Left ventricle myocardium inferior (tissue), 1 donor: Measurements from ENCODE around the gene SLC33A1. TPM values are rescaled to one million over a fixed set of nuclear protein-coding genes. Genes with fewer than 3 reads are reported as not detected.
A peak's percentile ranks its signal among the peaks of the same experiment; 100 is the strongest.
"Not testable (repeated sequence)": the region's sequence is repeated elsewhere in the genome, so short reads cannot be mapped to it uniquely, and the experiment has no call there.

Experiments used
- DNase-seq: peaks from one replicate; pipeline ENCODE4 v3.0.0-alpha.2; 2020
- H3K27ac ChIP-seq: fragments of 200-600 bp; replicated peaks from 2 replicates; pipeline ENCODE4 v1.8.0; 2021
- H3K27me3 ChIP-seq: fragments of 200-600 bp; 2 replicates; pipeline ENCODE4 v1.8.0; 2021; ENCODE audit warnings: low read depth
- H3K36me3 ChIP-seq: fragments of 200-600 bp; 2 replicates; pipeline ENCODE4 v1.8.0; 2021
- H3K4me1 ChIP-seq: fragments of 200-600 bp; 2 replicates; pipeline ENCODE4 v1.8.0; 2021
- H3K4me3 ChIP-seq: fragments of 200-600 bp; 2 replicates; pipeline ENCODE4 v1.8.0; 2021; ENCODE audit warnings: mild to moderate bottlenecking, moderate library complexity
- H3K9me3 ChIP-seq: fragments of 200-600 bp; replicated peaks from 2 replicates; pipeline ENCODE4 v1.8.0; 2021
- intact Hi-C: fragments of 100-400 bp; cut with micrococcal nuclease; formaldehyde crosslinking; loops from one replicate; pipeline ENCODE4 v1.11.0; 2022
- total RNA-seq: library from RNA; stranded (reverse); fragmentation: NEBNext Ultra II Directional; extraction: Animal tissue kit (Norgen Biotek cat#: 25700); gene quantifications from one replicate; pipeline ENCODE4 v1.2.1, GENCODE V29; 2021
- TF ChIP-seq, protein P1 (sequence below): fragments of 200-600 bp; IDR thresholded peaks from 2 replicates; pipeline ENCODE4 v1.8.0; 2021; ENCODE audit warnings: antibody characterized with exemption, mild to moderate bottlenecking, borderline replicate concordance
- donor health status: DM: no; HTN: yes; CAD: no; lungs with severe emphysema.

The SLC33A1 gene
- total RNA-seq, 1 donor from 2014 or later: 22.4 TPM

DNA sequence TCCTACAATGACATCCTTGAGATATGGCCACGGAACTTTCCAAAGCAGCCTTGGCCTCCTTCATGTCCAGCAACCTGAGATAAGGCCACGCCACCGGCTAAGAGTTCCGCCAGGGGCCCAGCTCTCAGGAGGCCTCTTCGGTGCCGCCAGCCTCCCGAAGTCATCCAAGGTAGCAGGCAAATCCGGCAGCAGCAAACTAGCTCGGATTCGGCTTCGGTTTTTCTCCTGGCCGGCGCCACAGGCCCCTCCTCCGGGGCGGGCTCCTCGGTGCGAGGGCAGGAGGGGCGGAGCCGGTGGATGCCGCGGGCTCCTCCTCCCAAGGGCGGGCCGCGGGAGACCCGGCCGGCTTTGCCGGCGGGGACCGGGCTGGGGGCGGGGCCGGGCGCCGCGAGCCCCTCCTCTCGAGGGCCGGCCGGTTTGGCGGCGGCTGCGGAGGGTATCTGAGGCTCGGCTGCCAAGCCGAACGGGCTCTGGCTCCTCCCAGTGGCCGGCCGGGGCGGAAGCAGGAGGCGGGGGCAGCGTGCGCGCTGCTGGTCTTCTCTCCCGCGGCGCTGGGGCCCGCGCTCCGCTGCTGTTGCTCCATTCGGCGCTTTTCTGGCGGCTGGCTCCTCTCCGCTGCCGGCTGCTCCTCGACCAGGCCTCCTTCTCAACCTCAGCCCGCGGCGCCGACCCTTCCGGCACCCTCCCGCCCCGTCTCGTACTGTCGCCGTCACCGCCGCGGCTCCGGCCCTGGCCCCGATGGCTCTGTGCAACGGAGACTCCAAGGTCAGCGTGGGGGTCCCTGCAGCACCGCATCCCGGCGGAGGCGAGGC, 16.1 kb upstream of the SLC33A1 start, which contains the start of gene GMPS:
Gene GMPS, plus strand, starts transcription at position 518 of the 812 bp plus-strand sequence. Its CDS starts 221 bp downstream, at position 739.
- Histone ChIP-seq H3K4me3 (peak within 1 kb of the TSS; percentile 99), H3K36me3 (no peaks in the 10 kb centered on the region), H3K9me3 (no peaks in the 10 kb centered on the region), H3K4me1 (peaks cover 40% of the 10 kb centered on the region), H3K27ac (peak within 1 kb of the TSS; percentile 96), H3K27me3 (no peaks in the 10 kb centered on the region)
- peak; percentile 94 for DNase-seq
- TF ChIP-seq, protein P1, sequence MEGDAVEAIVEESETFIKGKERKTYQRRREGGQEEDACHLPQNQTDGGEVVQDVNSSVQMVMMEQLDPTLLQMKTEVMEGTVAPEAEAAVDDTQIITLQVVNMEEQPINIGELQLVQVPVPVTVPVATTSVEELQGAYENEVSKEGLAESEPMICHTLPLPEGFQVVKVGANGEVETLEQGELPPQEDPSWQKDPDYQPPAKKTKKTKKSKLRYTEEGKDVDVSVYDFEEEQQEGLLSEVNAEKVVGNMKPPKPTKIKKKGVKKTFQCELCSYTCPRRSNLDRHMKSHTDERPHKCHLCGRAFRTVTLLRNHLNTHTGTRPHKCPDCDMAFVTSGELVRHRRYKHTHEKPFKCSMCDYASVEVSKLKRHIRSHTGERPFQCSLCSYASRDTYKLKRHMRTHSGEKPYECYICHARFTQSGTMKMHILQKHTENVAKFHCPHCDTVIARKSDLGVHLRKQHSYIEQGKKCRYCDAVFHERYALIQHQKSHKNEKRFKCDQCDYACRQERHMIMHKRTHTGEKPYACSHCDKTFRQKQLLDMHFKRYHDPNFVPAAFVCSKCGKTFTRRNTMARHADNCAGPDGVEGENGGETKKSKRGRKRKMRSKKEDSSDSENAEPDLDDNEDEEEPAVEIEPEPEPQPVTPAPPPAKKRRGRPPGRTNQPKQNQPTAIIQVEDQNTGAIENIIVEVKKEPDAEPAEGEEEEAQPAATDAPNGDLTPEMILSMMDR: peak; percentile 70
- intact Hi-C loops: no loop called here

DNA sequence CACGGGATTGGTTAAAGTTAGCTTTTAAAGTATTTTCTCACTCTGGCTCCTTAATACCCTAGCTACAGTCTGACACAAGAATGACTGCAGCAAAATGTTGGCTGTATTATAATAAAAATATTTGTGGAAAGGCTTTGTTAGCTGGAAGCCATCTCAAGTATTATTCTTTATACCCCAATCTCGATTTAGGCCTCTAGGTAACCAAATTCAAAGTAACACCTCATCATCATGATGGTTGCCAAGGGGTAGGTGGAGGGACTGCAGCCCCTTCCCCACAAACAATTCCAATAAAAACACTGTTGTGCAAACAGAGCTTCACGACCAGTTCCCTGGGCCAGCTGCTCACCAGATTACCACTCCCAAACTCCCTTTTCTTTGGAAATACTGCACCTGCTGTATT, 15.5 kb upstream of the SLC33A1 start:
- Histone ChIP-seq H3K36me3 (no peaks in the 10 kb centered on the region), H3K4me1 (peaks cover 40% of the 10 kb centered on the region), H3K4me3 (peak overlapping the region; percentile 99), H3K27ac (peak overlapping the region; percentile 96), H3K27me3 (no peaks in the 10 kb centered on the region), H3K9me3 (no peaks in the 10 kb centered on the region)
- intact Hi-C loops: no loop called here
- no peak for DNase-seq
- TF ChIP-seq, protein P1: no peak

DNA sequence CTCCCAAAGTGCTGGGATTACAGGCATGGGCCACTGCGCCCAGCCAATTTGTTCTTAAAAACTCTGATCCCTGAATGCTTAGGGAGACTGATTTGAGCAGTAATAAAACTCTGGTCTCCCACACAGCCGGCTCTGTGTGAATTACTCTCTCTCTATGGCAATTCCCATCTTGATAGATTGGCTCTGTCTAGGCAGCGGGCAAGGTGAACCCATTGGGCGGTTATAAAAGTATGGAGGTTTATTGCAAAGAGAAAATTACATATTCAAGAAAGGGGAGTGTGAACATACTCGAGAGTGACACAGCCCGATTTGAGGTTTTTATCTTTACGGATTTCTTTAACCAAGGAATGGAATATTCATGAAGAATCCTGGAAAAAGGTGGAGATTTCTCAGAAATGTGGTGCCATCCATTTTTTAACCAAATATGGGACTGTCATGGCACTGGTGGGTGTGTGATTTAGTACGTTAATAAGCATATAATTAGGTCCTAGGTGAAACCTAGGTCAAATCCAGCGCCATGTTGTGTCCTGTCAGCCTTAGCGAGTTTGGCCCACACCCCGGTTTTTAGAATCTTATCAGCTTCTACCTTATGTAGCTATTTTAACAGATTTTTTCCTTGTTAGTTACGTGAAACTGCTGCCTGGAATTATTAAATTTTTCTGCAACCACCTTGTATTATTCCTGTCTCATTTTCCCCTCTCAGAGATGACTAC, 9.0 kb upstream of the SLC33A1 start:
- TF ChIP-seq, protein P1: no peak
- intact Hi-C loops: no loop called here
- no peak for DNase-seq
- H3K27me3 ChIP-seq: no peaks in the 10 kb centered on the region
- no peak overlapping the region for H3K4me3 ChIP-seq
- no peak overlapping the region for H3K27ac ChIP-seq
- H3K9me3 ChIP-seq: no peaks in the 10 kb centered on the region
- no peaks in the 10 kb centered on the region for H3K36me3 ChIP-seq
- no peaks in the 10 kb centered on the region for H3K4me1 ChIP-seq

DNA sequence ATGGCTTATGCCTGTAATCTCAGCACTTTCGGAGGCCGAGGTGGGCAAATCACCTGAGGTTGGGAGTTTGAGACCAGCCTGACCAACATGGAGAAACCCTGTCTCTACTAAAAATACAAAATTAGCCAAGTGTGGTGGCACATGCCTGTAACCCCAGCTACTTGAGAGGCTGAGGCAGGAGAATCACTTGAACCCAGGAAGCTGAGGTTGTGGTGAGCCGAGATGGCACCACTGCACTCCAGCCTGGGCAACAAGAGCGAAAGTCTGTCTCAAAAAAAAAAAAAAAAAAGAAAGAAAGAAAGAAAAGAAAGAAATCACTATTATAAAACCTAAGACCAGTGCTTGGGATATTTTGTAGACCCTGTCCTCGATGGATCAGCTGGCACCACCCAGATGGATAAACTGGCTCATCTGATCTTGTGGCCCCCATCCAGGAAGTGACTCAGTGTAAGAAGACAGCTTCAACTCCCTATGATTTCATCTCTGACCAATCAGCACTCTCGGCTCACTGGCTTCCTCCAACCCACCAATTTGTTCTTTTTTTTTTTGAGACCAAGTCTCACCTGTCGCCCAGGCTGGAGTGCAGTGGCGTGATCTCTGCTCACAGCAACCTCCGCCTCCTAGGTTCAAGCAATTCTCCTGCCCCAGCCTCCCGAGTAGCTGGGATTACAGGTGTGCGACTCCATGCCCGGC, 8.2 kb upstream of the SLC33A1 start:
- H3K36me3 ChIP-seq, DNase-seq, H3K4me1 ChIP-seq, H3K4me3 ChIP-seq, H3K27me3 ChIP-seq, H3K27ac ChIP-seq, intact Hi-C loops, H3K9me3 ChIP-seq: not testable (repeated sequence)

DNA sequence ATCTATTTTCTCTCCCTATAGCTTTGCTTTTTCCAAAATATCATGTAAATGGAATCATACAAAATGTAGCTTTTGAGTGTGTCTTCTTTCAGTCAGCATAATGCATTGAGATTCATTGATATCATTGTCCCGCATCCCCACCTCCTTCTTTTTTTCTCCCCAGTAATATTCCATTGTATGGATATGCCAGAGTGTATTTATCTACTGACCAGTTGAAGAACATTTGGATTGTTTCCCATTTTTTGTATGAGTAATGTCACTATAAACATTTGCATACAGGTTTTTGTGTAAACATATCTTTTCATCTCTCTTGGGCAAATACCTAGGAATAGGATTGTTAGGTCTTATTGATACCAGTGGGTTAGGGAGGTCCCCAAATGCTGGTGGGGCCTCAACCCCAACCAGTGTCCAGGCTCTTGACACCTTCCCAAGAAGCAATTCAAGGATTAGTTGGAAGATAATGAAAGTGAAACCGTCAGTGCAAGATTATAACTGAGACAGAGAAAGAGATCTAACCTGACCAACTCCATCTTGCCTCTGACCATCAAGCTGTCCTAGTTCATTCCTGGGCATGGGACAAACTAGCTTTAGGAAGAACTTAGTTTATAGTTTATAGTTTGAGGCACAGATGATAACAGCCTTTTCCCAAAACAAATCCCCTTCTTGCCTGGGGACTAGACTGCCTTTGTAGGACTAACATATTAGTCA, 7.4 kb upstream of the SLC33A1 start:
- Histone ChIP-seq H3K27me3 (no peaks in the 10 kb centered on the region), H3K4me1 (no peaks in the 10 kb centered on the region), H3K36me3 (no peaks in the 10 kb centered on the region), H3K27ac (no peak overlapping the region), H3K9me3 (no peaks in the 10 kb centered on the region), H3K4me3 (no peak overlapping the region)
- DNase-seq: no peak
- intact Hi-C loops: no loop called here
- TF ChIP-seq, protein P1: no peak

DNA sequence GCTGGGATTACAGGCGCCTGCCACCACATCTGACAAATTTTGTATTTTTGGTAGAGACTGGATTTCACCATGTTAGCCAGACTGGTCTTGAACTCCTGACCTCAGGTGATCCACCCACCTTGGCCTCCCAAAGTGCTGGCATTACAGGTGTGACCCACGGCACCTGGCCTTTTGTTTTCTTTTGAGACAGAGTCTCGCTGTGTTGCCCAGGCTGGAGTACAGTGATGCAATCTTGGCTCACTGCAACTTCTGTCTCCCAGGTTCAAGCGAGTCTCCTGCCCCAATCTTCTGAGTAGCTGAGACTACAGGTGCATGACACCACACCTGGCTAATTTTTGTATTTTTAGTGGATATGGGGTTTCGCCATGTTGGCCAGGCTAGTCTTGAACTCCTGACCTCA, 6.2 kb upstream of the SLC33A1 start:
- H3K36me3 ChIP-seq, H3K27me3 ChIP-seq, H3K27ac ChIP-seq, DNase-seq, intact Hi-C loops, H3K4me1 ChIP-seq, H3K9me3 ChIP-seq, H3K4me3 ChIP-seq: not testable (repeated sequence)
